GM12891 (cell line): ENCODE data around the gene FUCA2.
"Not testable (repeated sequence)": the region's sequence is repeated elsewhere in the genome, so short reads cannot be mapped to it uniquely, and the experiment has no call there.

Experiments
- DNase-seq: peaks from one replicate; pipeline ENCODE4 v3.0.0; 2011; ENCODE audit warnings: low spot score; ENCODE audit not compliant: insufficient read length
- FAIRE-seq: peaks from 2 replicates; lab custom pipeline; 2011; peaks lifted over from hg19 to GRCh38; lab: Jason Lieb, UNC
- PAX5 ChIP-seq: IDR thresholded peaks from 2 replicates; pipeline ENCODE4 v1.6.1; 2011; ENCODE audit warnings: low read length, moderate library complexity, mild to moderate bottlenecking; ENCODE audit not compliant: insufficient read depth, severe bottlenecking
- POLR2A ChIP-seq: IDR thresholded peaks from 2 replicates; pipeline ENCODE4 v1.6.1; 2011; ENCODE audit warnings: low read depth, low read length, control low read depth
- POLR2AphosphoS5 ChIP-seq: IDR thresholded peaks from 2 replicates; pipeline ENCODE4 v1.6.1; 2011; ENCODE audit warnings: low read depth, low read length, control low read depth
- POU2F2 ChIP-seq: IDR thresholded peaks from 2 replicates; pipeline ENCODE4 v1.6.1; 2011; ENCODE audit warnings: low read depth, mild to moderate bottlenecking, control low read depth, low read length, moderate library complexity
- SPI1 ChIP-seq: IDR thresholded peaks from 2 replicates; pipeline ENCODE4 v1.6.1; 2011; ENCODE audit warnings: low read depth, low read length, control low read depth
- TAF1 ChIP-seq: IDR thresholded peaks from 2 replicates; pipeline ENCODE4 v1.6.1; 2011; ENCODE audit warnings: low read depth, low read length, control low read depth

The FUCA2 gene

GRCh38 chr6:143476545-143476944, 35.0 kb downstream of the FUCA2 start:
- DNase-seq (no peak), FAIRE-seq (no peak)
- no peak for TF ChIP-seq TAF1
- no peak for TF ChIP-seq POLR2AphosphoS5
- TF ChIP-seq SPI1: no peak
- TF ChIP-seq POU2F2: no peak
- TF ChIP-seq PAX5: no peak
- TF ChIP-seq POLR2A: no peak

- TF ChIP-seq POLR2AphosphoS5 (no peak), POU2F2 (no peak), PAX5 (no peak), SPI1 (no peak), POLR2A (no peak), TAF1 (no peak)
- no peak for FAIRE-seq
- DNase-seq: no peak
Measured at GRCh38 chr6:143471822-143472221, 39.7 kb downstream of the FUCA2 start.

GRCh38 chr6:143468823-143469222, 42.7 kb downstream of the FUCA2 start:
- FAIRE-seq: peak; percentile 87
- not testable (repeated sequence) for DNase-seq

GRCh38 chr6:143468026-143468425, 43.5 kb downstream of the FUCA2 start:
- no peak for DNase-seq
- FAIRE-seq: no peak
- TF ChIP-seq POLR2AphosphoS5 (no peak), SPI1 (no peak), POLR2A (no peak), POU2F2 (no peak), PAX5 (no peak), TAF1 (no peak)

GRCh38 chr6:143465546-143465945, 46.0 kb downstream of the FUCA2 start:
- DNase-seq (no peak), FAIRE-seq (no peak)
- TF ChIP-seq POLR2AphosphoS5: no peak
- no peak for TF ChIP-seq POLR2A
- no peak for TF ChIP-seq TAF1
- TF ChIP-seq PAX5: no peak
- TF ChIP-seq POU2F2: no peak
- TF ChIP-seq SPI1: no peak

- no peak for TF ChIP-seq POLR2A
- no peak for TF ChIP-seq SPI1
- no peak for TF ChIP-seq TAF1
- no peak for TF ChIP-seq POLR2AphosphoS5
- TF ChIP-seq PAX5: no peak
- TF ChIP-seq POU2F2: no peak
- no peak for FAIRE-seq
- DNase-seq: no peak
Measured at GRCh38 chr6:143457563-143458359, 53.8 kb downstream of the FUCA2 start.

- DNase-seq (no peak), FAIRE-seq (no peak)
Measured at GRCh38 chr6:143451531-143451930, 60.0 kb downstream of the FUCA2 start.

GRCh38 chr6:143450453-143451371, 60.8 kb downstream of the FUCA2 start, which contains the start of the genes ADAT2 and PEX3:
ADAT2 (minus strand) TSS chr6:143450695; CDS start chr6:143450658, 37 bp downstream.
PEX3 (plus strand) TSS chr6:143450805; CDS start chr6:143451043, 238 bp downstream.
- peak; percentile 65 for DNase-seq
- TF ChIP-seq POLR2AphosphoS5 (peak; percentile 87), TAF1 (peak; percentile 93), PAX5 (peak; percentile 88), POU2F2 (peak; percentile 81; the same call in 1 of the 2 replicates), POLR2A (peak; percentile 80), SPI1 (no peak)
- peak; percentile 99 for FAIRE-seq

More at GRCh38 chr6:143451531-143451930, 60.0 kb downstream of the FUCA2 start:
- TF ChIP-seq PAX5 (no peak), POLR2AphosphoS5 (no peak), POLR2A (no peak), POU2F2 (no peak), SPI1 (no peak), TAF1 (no peak)

GRCh38 chr6:143449714-143450452, 61.6 kb downstream of the FUCA2 start:
- no peak for TF ChIP-seq PAX5
- no peak for TF ChIP-seq SPI1
- no peak for TF ChIP-seq POLR2AphosphoS5
- TF ChIP-seq POU2F2: peak; percentile 60; the same call in 1 of the 2 replicates
- no peak for TF ChIP-seq POLR2A
- DNase-seq: no peak
- peak; percentile 47 for FAIRE-seq
